Activated naive CD8-positive, alpha-beta T cell (primary cell): ENCODE measurements around the gene DEAF1.

ENCODE experiments used
- H3K27ac Mint-ChIP-seq: one replicate; pipeline ENCODE4 v1.8.0; 2021; ENCODE audit warnings: mixed read lengths
- H3K27me3 Mint-ChIP-seq: one replicate; pipeline ENCODE4 v1.8.0; 2021; ENCODE audit warnings: mixed read lengths
- H3K36me3 Mint-ChIP-seq: one replicate; pipeline ENCODE4 v1.8.0; 2021; ENCODE audit warnings: mixed read lengths
- H3K4me1 Mint-ChIP-seq: one replicate; pipeline ENCODE4 v1.8.0; 2021; ENCODE audit warnings: low read depth, mixed read lengths
- H3K4me3 Mint-ChIP-seq: one replicate; pipeline ENCODE4 v1.8.0; 2021; ENCODE audit warnings: mild to moderate bottlenecking, mixed read lengths
- H3K9me3 Mint-ChIP-seq: one replicate; pipeline ENCODE4 v1.8.0; 2021; ENCODE audit warnings: low read depth, mixed read lengths

DEAF1 gene

DNA sequence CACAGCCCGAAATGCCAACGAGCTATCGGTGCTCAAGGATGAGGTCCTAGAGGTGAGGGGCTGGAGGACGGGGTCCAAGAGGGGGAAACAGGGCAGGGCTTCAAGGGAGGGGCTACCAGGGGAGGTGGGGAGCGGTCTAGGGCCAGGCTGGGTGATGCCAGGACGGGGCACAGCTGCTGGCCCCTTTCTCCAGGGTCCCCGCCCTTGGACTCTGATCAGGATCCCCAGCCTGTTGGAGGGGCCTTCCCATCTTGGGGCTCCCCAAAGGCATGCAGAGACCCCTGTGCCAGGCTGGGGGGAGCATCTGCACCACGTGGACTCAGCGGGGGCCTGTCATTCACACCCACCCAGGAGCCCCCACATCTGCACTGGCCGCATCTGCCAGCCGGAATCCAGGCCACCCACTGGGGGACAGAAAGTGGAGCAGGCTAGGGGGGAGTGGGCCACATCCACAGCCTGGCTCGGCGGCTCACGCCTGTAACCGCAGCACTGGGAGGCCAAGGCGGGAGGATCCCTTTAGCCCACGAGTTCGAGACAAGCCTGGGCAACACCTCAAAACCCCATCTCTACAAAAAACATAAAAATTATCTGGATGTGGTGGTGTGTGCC, 29.9 kb upstream of the DEAF1 start:
- H3K36me3 Mint-ChIP-seq: no peaks in the 10 kb centered on the region
- peaks cover 4% of the 10 kb centered on the region for H3K27me3 Mint-ChIP-seq

DNA sequence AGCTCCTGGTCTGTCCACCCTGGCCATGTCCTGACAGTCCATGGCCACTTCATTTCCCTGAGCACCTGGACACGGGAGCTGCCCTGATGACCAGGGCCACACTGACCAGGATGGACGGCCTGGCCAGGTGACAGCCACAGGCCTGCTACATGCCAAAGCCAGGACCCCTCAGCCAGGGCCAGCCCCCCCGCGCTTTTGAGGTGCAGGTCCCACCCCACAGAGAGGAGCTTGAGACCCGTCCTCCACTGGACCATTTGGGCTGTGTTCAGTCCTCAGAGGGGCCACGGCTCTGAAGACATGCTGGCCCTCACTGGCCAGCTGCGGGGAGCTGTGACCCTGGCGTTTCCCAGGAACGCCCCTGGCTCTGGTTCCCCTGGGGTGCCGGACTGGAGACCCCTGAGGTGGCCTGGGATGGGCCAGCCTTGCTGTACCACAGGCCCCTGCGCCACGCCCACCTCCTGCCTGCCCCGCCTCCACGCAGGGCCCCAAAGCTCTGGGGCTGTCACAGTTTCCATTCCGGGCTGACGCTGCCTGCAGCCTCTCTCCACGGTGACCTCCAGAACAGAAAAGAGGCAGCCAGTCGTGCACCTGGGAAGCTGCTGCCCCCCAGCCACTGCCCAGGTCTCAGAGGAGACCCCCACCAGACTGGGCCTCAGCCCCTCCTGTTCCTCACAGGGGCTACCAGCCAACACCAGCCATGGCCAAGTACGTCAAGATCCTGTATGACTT, 29.2 kb upstream of the DEAF1 start:
- peaks cover 15% of the 10 kb centered on the region for H3K4me1 Mint-ChIP-seq
- H3K27me3 Mint-ChIP-seq: peaks cover 6% of the 10 kb centered on the region
- H3K27ac Mint-ChIP-seq: no peak overlapping the region
- H3K36me3 Mint-ChIP-seq: no peaks in the 10 kb centered on the region
- no peaks in the 10 kb centered on the region for H3K9me3 Mint-ChIP-seq
- H3K4me3 Mint-ChIP-seq: no peak overlapping the region

More for the DNA sequence above, 29.9 kb upstream of the DEAF1 start:
- peaks cover 15% of the 10 kb centered on the region for H3K4me1 Mint-ChIP-seq
- no peaks in the 10 kb centered on the region for H3K9me3 Mint-ChIP-seq
- H3K4me3 Mint-ChIP-seq: peak overlapping the region; percentile 75
- H3K27ac Mint-ChIP-seq: no peak overlapping the region

DNA sequence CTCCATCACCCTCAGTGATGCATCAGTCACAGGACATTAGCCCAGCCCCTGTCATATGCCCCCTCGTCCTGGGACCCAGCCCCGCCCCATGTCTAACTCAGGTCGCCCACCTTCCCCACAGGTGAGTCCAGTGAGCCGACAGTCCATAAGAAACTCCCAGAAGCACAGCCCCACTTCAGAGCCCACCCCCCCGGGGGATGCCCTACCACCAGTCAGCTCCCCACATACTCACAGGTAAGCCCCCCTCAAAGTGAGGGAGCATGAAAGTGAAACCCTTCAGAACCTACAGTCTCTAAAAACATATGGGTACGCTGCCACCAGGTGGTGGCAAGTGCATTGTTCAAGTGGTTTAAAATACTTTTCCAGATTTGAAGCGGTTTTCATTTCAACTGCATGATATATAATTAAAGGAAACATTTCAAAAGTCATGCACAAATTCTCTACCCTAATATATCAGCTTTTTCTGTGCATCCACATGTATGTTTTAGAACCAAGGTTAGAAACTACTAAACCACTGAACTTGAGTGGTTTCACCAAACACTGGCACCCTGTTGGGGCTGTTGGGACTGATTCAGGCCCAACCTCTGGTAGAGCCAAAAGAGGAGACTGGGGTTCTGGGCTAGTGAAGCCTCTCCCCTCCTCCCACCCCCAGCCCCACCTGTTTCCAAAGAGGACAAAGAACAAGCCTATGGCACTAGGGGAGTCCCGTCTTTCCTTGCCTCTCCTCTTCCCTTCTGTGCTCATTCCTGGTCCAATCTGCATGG, 28.3 kb upstream of the DEAF1 start:
- Mint-ChIP-seq H3K27ac (no peak overlapping the region), H3K36me3 (no peaks in the 10 kb centered on the region), H3K4me1 (peaks cover 15% of the 10 kb centered on the region), H3K4me3 (peak overlapping the region; percentile 79), H3K27me3 (peaks cover 7% of the 10 kb centered on the region), H3K9me3 (no peaks in the 10 kb centered on the region)

DNA sequence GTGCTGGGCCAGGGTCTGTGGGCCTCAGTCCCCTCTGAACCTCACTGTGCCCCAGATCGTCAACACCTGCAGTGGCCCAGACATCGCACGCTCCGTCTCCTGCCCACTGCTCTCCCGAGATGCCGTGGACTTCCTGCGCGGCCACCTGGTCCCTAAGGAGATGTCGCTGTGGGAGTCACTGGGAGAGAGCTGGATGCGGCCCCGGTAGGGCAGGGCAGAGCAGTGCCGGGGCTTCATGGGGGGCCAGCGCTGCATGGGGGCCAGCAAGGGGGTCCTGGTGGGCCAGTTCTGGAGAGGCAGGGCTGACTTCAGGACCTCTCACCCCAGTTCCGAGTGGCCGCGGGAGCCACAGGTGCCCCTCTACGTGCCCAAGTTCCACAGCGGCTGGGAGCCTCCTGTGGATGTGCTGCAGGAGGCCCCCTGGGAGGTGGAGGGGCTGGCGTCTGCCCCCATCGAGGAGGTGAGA, 27.4 kb upstream of the DEAF1 start:
- Mint-ChIP-seq H3K36me3 (no peaks in the 10 kb centered on the region), H3K4me3 (no peak overlapping the region), H3K4me1 (peaks cover 15% of the 10 kb centered on the region), H3K9me3 (no peaks in the 10 kb centered on the region), H3K27ac (no peak overlapping the region), H3K27me3 (peaks cover 7% of the 10 kb centered on the region)

DNA sequence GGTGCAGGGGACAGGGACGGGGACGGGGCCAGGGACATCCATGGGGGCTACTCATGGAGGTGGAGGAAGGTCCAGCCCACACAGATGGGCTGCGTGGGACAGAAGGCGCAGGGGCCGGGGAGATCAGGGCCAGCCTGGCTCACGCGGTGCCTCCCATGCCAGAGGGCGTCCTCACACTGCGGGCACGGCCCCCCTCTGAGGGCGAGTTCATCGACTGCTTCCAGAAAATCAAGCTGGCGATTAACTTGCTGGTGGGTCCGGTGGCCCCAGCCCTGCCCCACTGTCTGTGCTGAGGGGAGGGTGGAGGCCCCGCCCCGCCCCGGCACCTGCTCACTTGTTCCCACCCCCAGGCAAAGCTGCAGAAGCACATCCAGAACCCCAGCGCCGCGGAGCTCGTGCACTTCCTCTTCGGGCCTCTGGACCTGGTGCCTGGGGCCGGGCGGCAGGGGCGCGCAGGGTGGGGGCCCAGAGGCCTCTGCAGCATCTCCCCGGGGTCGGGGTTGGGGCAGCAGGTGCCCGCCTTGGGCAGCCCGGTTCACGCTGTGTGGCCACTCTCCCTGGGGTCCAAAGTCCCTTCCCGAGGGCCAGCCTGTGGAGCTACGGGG, 26.8 kb upstream of the DEAF1 start:
- H3K27ac Mint-ChIP-seq: no peak overlapping the region
- H3K9me3 Mint-ChIP-seq: no peaks in the 10 kb centered on the region
- H3K27me3 Mint-ChIP-seq: peaks cover 7% of the 10 kb centered on the region
- H3K36me3 Mint-ChIP-seq: no peaks in the 10 kb centered on the region
- H3K4me3 Mint-ChIP-seq: peak overlapping the region; percentile 57
- peaks cover 14% of the 10 kb centered on the region for H3K4me1 Mint-ChIP-seq

DNA sequence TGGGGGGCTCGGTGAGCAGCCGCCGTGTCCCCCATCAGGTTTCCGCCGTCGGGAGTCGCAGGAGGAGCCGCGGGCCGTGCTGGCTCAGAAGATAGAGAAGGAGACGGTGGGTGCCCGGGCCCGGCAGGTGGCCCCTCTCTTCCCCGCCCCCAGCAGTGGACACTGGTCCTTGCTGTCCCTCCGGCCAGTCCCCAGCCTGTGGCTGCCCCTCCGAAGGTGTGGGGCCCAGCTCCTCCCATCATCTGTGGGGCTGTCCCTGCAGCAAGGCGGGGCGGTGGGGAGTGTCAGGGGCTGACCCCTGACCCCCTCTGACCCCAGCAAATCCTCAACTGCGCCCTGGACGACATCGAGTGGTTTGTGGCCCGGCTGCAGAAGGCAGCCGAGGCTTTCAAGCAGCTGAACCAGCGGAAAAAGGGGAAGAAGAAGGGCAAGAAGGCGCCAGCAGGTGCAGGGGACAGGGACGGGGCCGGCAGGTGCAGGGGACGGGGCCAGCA, 26.3 kb upstream of the DEAF1 start:
- H3K27me3 Mint-ChIP-seq: peaks cover 7% of the 10 kb centered on the region
- H3K4me1 Mint-ChIP-seq: peaks cover 11% of the 10 kb centered on the region
- no peaks in the 10 kb centered on the region for H3K36me3 Mint-ChIP-seq
- no peaks in the 10 kb centered on the region for H3K9me3 Mint-ChIP-seq
- peak overlapping the region; percentile 57 for H3K4me3 Mint-ChIP-seq
- H3K27ac Mint-ChIP-seq: no peak overlapping the region

DNA sequence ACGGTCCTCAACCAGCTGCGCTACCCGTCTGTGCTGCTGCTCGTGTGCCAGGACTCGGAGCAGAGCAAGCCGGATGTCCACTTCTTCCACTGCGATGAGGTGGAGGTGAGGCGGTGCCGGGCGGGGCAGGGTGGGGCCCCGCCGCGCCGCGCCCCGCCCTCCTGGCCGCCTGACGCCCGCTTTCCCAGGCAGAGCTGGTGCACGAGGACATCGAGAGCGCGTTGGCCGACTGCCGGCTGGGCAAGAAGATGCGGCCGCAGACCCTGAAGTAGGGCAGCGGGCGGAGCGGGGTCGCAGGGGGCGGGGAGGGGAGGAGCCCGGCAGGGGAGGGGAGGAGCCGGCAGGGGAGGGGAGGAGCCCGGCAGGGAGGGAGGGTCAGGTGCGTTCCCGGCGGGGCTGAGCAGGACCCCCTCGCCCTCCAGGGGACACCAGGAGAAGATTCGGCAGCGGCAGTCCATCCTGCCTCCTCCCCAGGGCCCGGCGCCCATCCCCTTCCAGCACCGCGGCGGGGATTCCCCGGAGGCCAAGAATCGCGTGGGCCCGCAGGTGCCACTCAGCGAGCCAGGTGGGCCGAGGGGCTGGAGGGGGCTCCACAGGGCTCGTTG, 25.7 kb upstream of the DEAF1 start:
- no peaks in the 10 kb centered on the region for H3K36me3 Mint-ChIP-seq
- peaks cover 11% of the 10 kb centered on the region for H3K4me1 Mint-ChIP-seq
- H3K27ac Mint-ChIP-seq: no peak overlapping the region
- H3K4me3 Mint-ChIP-seq: no peak overlapping the region
- H3K27me3 Mint-ChIP-seq: peaks cover 7% of the 10 kb centered on the region
- no peaks in the 10 kb centered on the region for H3K9me3 Mint-ChIP-seq

DNA sequence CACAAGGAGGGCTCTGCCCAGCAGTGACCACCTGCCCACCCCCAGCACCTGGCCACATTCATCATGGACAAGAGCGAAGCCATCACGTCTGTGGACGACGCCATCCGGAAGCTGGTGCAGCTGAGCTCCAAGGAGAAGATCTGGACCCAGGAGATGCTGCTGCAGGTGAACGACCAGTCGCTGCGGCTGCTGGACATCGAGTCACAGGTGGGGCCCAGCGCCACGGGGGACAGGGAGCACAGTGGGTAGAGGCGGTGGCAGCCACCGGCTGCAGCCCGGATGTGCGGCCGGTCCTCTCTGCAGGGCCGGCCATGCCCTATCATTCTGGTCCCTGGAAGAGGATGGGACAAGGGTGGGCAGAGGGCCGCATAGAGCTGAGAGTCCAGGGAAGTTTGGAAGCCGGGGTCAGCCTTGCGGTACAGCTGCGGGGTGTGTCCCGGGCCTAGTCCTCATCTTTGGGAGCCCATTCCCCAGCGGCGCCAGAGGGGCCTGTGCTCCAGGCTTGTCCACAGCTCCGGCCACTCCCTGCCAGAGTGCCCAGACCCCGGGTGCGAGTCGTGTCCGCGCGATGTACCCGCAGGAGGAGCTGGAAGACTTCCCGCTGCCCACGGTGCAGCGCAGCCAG, 25.1 kb upstream of the DEAF1 start:
- Mint-ChIP-seq H3K36me3 (no peaks in the 10 kb centered on the region), H3K9me3 (no peaks in the 10 kb centered on the region), H3K27me3 (peaks cover 7% of the 10 kb centered on the region), H3K27ac (no peak overlapping the region), H3K4me3 (peak overlapping the region; percentile 57), H3K4me1 (peaks cover 9% of the 10 kb centered on the region)

DNA sequence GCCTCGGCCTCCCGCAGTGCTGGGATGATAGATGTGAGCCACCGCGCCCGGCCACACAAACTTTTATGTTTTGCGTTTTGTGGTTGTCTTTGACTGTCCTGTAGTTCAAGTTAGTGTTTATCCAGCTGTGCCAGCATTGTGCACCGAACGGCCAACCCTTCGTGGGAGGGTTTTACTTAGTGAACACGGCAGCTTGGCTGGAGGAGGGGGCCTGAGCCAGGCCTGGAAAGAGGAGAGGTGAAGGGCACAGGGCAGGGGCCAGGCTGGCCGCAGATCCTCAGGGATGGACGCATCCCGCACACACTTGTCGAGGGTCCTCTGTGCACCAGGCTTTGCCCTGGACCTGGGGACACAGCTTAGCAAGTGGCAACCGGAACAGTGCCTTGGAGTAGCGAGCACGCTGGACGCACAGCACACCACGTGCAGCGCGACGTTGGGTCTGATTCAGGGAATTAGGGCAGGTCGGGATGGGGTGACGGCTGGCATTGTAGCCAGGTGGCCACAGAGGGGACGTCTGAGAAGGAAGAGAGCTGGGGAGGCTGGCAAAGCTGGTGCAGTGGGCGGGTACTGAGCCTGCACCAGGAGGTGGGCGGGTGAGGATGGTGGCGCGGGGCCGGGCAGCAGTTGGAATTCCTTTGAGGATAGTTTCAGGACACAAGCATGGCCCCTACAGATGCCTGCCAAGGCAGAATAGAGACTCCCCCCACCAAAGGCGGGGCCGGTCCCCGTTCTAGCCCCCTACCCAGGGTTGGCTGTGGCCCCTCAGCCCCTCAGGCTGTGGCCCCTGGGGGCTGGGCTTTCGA, 24.4 kb upstream of the DEAF1 start:
- peaks cover 8% of the 10 kb centered on the region for H3K27me3 Mint-ChIP-seq
- peak overlapping the region; percentile 65 for H3K4me3 Mint-ChIP-seq
- no peaks in the 10 kb centered on the region for H3K36me3 Mint-ChIP-seq
- H3K4me1 Mint-ChIP-seq: peaks cover 9% of the 10 kb centered on the region
- H3K27ac Mint-ChIP-seq: no peak overlapping the region
- no peaks in the 10 kb centered on the region for H3K9me3 Mint-ChIP-seq

DNA sequence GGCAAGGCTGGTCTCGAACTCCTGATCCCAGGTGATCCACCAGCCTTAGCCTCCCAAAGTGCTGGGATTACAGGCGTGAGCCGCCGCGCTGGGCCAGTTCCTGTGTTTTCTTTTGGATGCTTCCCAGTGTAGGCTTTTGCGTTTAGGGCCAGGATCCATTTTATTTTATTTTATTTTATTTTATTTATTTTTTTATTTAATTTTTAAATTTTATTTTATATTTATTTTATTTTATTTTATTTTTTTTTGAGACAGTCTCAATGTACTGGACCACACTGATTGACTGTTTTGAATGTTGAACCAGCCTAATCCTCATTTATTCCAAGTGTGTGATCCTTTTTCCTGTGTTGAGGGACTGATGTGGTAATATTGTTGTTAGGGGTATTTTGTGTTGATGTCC, 19.4 kb upstream of the DEAF1 start:
- Mint-ChIP-seq H3K9me3 (no peaks in the 10 kb centered on the region), H3K27ac (no peak overlapping the region), H3K4me1 (no peaks in the 10 kb centered on the region), H3K4me3 (no peak overlapping the region), H3K36me3 (no peaks in the 10 kb centered on the region), H3K27me3 (peaks cover 7% of the 10 kb centered on the region)

DNA sequence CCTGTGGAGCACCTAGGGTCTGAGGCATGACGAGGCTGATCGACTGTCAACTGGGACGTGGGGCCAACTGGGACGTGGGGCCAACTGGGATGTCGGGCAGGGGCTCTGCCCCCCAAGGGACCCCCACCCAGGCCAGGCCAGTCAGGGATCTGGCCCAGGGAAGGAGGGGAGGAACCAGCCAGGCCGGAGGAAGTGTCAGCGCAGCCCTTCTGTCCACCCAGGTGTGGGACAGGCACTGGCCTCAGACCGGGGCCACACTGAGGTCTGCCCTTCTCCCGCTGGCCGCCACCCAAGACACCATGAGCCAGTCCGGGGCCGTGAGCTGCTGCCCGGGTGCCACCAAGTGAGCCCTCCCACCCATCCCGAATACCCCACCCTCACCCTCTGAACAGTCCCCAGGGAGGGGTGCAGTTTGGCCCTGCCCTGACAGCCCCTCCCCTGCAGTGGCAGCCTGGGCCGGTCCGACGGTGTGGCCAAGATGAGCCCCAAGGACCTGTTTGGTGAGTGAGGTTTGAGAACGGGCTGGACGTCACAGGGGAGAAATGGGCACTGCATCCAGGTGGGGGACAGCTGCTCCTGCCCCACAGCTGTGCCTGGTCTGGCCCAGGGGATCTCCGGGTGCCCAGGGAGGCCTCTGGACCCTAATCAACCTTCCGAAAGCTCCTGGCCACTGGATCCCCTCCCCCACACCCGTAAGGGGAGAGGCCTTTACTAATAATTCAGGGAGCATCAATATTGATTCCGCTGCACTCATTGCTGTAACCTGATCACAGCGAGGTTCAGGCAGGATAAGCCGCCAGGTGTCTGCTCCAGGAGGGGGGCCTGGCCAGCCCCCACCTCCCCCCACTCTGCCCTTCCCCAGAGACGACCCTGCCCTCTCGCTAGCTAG, 14.3 kb upstream of the DEAF1 start:
- peaks cover 3% of the 10 kb centered on the region for H3K4me1 Mint-ChIP-seq
- no peak overlapping the region for H3K27ac Mint-ChIP-seq
- H3K36me3 Mint-ChIP-seq: no peaks in the 10 kb centered on the region
- H3K27me3 Mint-ChIP-seq: peaks cover 3% of the 10 kb centered on the region
- no peaks in the 10 kb centered on the region for H3K9me3 Mint-ChIP-seq
- H3K4me3 Mint-ChIP-seq: no peak overlapping the region

DNA sequence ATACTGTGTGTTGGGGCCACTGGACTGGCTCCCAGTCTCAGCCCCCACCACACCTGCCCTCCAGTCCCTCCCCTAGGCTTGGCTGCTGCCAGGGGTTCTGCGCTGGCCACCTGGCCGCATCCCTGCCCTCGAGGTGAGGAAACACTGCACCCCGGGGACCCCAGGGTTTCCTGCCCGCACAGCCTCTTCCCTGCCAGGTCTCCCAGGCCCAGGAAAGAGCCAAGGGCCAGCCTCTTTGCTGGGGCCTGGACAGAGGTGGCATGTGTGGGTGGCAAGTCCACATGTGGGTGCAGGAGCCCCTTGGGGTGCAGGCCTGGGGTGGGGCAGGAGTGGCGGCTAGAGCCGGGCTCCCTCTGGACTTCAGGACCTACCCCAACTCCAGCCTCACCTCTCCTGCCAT, 13.5 kb upstream of the DEAF1 start:
- H3K36me3 Mint-ChIP-seq: no peaks in the 10 kb centered on the region

More for the DNA sequence above, 13.5 kb upstream of the DEAF1 start:
- no peak overlapping the region for H3K27ac Mint-ChIP-seq
- H3K4me3 Mint-ChIP-seq: no peak overlapping the region
- peaks cover 5% of the 10 kb centered on the region for H3K4me1 Mint-ChIP-seq
- peaks cover 3% of the 10 kb centered on the region for H3K27me3 Mint-ChIP-seq
- H3K9me3 Mint-ChIP-seq: no peaks in the 10 kb centered on the region
